HFFc6 (cell line): ENCODE results near the gene P2RY2. TPM values are rescaled to one million over a fixed set of nuclear protein-coding genes. Genes with fewer than 3 reads are reported as not detected.

Source experiments
- DNase-seq: peaks from one replicate; pipeline ENCODE4 v3.0.0-alpha.2; 2018
- H3K27ac Mint-ChIP-seq: 2 replicates; pipeline ENCODE4 v1.8.0; 2020; ENCODE audit warnings: mild to moderate bottlenecking, mixed read lengths
- H3K27me3 Mint-ChIP-seq: 2 replicates; pipeline ENCODE4 v1.8.0; 2021; ENCODE audit warnings: mild to moderate bottlenecking, moderate library complexity, mixed read lengths; ENCODE audit not compliant: insufficient read depth
- H3K36me3 Mint-ChIP-seq: 2 replicates; pipeline ENCODE4 v1.8.0; 2021; ENCODE audit warnings: low read depth, mixed read lengths
- H3K4me1 Mint-ChIP-seq: 2 replicates; pipeline ENCODE4 v1.8.0; 2020; ENCODE audit warnings: low read depth, mixed read lengths
- H3K4me3 Mint-ChIP-seq: 2 replicates; pipeline ENCODE4 v1.8.0; 2020; ENCODE audit warnings: mild to moderate bottlenecking, moderate library complexity, mixed read lengths
- H3K9me3 Mint-ChIP-seq: 2 replicates; pipeline ENCODE4 v1.8.0; 2020; ENCODE audit warnings: mild to moderate bottlenecking, mixed read lengths
- total RNA-seq, 6 experiments: library from RNA; stranded (reverse); fragmentation: NEBNext Ultra II Directional; extraction: Animal tissue kit (Norgen Biotek cat#: 25700); gene quantifications; 2 replicates in 1 of 6; 3 replicates in 5 of 6; pipeline ENCODE4 v1.2.3, GENCODE V29; 2021
- TF ChIP-seq, protein P1 (sequence below): fragments of 200-600 bp; sonication (generic); IDR thresholded peaks from 2 replicates; pipeline ENCODE4 v1.5.0; 2021; ENCODE audit warnings: antibody characterized with exemption, mild to moderate bottlenecking

P2RY2 gene
- total RNA-seq, 6 experiments from 2014 or later = 0.08 to 0.20 (median 0.16) TPM; not detected in 1

DNA sequence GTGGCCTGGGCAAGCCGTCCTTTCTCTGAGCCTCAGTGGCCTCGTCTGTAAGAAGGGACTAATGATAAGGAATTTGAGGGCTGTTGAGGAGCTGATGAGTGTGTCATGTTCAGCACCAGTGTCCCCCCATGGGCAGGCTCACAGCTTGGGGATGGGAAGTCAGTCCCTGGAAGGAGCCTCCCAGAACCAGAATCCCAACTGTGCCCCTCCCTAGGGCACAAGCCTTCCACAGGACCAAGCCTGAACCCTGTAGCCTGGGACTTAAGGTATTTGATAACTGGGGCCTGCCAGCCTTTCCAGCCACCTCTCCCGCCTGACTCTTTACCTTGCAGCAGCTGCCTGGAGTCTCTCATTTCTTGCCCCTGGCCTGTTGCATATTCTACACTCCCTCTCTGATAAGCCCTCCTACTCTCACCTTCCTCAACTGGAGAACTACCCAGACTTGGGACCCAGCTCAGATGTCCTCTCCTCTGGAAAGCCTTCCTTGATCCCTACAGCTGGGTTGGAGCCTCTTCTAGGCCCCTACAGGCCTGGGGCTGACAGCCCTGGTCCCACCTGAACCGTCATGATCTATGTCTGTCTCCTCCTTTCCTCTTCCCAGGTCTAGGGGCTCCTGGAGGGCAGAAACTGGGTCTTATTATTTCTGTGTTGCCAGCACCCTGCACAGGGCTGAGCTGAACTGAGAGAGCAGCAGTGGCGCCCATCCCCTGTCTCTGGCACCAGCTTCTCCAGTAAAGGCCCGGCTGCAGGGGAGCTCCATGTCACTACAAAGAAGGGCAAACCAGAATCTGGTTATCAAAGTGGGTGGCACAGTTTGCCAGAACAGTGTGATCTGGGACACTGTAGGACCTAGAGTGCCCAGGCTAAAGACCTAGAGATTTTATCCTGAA lies 1.6 kb downstream of the P2RY2 start:
- TF ChIP-seq, protein P1, sequence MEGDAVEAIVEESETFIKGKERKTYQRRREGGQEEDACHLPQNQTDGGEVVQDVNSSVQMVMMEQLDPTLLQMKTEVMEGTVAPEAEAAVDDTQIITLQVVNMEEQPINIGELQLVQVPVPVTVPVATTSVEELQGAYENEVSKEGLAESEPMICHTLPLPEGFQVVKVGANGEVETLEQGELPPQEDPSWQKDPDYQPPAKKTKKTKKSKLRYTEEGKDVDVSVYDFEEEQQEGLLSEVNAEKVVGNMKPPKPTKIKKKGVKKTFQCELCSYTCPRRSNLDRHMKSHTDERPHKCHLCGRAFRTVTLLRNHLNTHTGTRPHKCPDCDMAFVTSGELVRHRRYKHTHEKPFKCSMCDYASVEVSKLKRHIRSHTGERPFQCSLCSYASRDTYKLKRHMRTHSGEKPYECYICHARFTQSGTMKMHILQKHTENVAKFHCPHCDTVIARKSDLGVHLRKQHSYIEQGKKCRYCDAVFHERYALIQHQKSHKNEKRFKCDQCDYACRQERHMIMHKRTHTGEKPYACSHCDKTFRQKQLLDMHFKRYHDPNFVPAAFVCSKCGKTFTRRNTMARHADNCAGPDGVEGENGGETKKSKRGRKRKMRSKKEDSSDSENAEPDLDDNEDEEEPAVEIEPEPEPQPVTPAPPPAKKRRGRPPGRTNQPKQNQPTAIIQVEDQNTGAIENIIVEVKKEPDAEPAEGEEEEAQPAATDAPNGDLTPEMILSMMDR = no peak
- Mint-ChIP-seq H3K9me3 (no peaks in the 10 kb centered on the region), H3K36me3 (no peaks in the 10 kb centered on the region), H3K4me1 (no peaks in the 10 kb centered on the region), H3K27ac (no peak overlapping the region), H3K4me3 (peak overlapping the region; percentile 30; the same call in 1 of the 2 replicates), H3K27me3 (peaks cover 16% of the 10 kb centered on the region)
- DNase-seq = no peak

DNA sequence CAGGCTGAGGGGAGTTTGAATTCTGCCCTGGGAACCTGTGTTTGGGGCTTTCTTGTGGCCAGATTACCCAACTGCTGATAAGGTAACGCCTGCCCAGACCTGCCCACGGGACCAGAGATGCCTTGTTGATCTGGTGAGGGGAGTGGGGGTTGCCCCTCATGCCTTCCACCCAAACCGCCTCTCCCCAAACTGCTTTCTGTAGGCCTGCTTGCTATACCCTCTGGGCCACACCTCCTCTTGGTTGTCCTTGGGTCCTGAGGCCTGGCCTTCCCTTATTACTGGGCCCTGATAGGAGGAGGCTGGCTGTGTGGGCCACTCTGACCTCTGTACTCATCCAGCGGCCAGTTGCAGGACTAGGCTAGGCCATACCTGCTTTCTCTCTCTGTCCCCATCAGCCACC lies 3.4 kb downstream of the P2RY2 start:
- no peak for DNase-seq
- Mint-ChIP-seq H3K9me3 (no peaks in the 10 kb centered on the region), H3K4me3 (no peak overlapping the region), H3K27ac (no peak overlapping the region), H3K36me3 (no peaks in the 10 kb centered on the region), H3K4me1 (no peaks in the 10 kb centered on the region), H3K27me3 (peaks cover 13% of the 10 kb centered on the region)
- TF ChIP-seq, protein P1 = no peak

DNA sequence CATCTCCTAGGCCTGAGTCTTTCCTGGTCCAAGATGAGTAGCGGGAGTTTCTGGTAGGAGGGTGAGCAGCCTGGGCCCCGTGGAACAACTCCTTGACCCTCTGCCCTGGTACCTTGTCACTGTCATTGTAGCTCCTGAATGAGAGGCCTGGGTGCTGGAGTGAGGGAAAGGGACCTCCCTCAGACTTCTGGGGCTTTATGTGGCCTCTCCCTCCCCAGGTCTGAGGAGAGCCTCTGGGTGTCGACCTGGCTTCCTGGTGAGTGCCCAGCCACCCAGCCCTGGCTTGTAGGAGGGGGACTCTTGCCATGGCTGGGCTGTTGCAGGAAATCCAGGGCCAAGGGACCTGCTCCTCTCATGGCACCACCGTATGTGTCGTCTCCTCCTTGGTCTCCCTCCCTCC lies 3.9 kb downstream of the P2RY2 start:
- Mint-ChIP-seq H3K27me3 (peaks cover 12% of the 10 kb centered on the region), H3K9me3 (no peaks in the 10 kb centered on the region), H3K36me3 (no peaks in the 10 kb centered on the region), H3K27ac (no peak overlapping the region), H3K4me1 (no peaks in the 10 kb centered on the region), H3K4me3 (no peak overlapping the region)
- DNase-seq = no peak
- TF ChIP-seq, protein P1 = no peak

DNA sequence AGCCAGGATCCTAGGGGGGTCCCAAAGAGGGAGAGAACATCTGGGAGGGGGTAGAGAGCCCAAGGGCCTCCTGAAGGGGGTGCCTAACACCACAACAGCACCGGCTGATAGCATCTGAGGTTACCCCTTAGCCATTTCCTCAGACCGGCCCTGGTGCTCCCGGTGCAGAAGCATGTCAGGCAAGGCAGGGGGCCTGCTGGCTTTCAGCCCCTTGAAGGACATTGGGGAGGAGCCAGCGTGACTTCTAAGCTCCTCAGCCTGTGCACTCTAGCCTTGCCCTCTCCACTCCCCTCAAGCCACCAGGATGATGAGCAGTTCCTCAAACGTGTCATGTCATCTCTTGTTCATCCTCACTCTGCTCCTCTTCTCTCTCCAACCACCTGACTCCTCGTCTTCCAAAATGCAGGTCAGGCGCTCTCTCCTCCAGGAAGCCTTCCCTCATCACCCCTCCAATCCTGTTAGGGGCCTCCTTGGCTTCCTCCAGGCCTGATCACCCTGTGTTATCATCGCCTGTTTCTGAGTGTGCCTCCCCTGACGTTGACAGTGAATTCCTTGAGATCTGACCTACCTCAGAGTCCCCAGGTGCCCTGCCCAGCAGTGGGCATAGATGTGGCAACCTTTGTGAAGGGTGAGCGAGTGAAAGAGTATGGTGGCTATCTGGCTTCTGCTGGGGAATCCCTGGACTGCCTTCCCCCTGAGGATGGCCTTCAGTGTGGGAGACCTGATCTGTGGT lies 6.1 kb downstream of the P2RY2 start:
- Mint-ChIP-seq H3K9me3 (no peaks in the 10 kb centered on the region), H3K4me1 (no peaks in the 10 kb centered on the region), H3K27ac (no peak overlapping the region), H3K36me3 (no peaks in the 10 kb centered on the region), H3K27me3 (peaks cover 8% of the 10 kb centered on the region), H3K4me3 (no peak overlapping the region)
- TF ChIP-seq, protein P1 = no peak
- no peak for DNase-seq

DNA sequence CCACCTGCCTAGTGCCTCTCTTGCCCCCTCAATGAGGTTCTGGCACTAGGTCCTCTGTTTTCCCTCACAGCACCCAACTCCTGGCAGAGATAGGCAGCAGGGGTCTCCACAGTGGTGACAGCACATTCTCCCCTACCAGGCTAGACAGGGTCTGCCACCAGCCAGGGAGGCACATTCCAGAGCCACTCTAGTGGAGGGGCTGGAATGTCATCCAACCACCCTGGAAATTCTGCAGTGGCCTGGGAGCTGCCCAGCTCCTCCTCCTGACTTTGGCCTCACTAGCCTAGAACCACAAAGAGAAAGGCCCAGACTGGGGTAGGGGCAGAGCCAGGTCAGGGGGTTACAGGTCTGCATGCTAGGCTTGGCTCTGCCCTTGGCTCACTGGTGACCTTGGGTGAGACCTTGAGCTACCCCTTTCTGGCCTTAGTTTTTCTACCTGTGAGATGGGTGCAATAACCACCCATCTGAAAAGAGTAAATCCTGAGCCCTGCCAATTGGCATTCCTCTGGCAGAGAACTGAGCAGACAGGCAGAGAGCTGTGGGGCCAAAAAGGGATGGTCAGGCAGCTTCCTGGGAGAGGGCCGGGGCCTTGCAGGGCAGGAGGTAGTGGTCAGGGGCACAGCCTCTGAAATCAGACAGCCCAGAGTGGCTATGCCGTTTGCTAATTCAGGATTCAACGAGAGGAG lies 7.1 kb downstream of the P2RY2 start:
- H3K27ac Mint-ChIP-seq = no peak overlapping the region
- H3K4me3 Mint-ChIP-seq = no peak overlapping the region
- no peaks in the 10 kb centered on the region for H3K36me3 Mint-ChIP-seq
- peaks cover 8% of the 10 kb centered on the region for H3K27me3 Mint-ChIP-seq
- no peaks in the 10 kb centered on the region for H3K4me1 Mint-ChIP-seq
- no peak for DNase-seq
- TF ChIP-seq, protein P1 = no peak
- no peaks in the 10 kb centered on the region for H3K9me3 Mint-ChIP-seq
